Activated gamma-delta T cell treated with Interleukin-2 at 50 U/mL for 16 hours (primary cell): Measurements from ENCODE around the gene ACCS.

Source experiments
- DNase-seq: peaks from one replicate; pipeline ENCODE4 v3.0.0-alpha.2; 2020

Gene ACCS, protein sequence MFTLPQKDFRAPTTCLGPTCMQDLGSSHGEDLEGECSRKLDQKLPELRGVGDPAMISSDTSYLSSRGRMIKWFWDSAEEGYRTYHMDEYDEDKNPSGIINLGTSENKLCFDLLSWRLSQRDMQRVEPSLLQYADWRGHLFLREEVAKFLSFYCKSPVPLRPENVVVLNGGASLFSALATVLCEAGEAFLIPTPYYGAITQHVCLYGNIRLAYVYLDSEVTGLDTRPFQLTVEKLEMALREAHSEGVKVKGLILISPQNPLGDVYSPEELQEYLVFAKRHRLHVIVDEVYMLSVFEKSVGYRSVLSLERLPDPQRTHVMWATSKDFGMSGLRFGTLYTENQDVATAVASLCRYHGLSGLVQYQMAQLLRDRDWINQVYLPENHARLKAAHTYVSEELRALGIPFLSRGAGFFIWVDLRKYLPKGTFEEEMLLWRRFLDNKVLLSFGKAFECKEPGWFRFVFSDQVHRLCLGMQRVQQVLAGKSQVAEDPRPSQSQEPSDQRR

DNA sequence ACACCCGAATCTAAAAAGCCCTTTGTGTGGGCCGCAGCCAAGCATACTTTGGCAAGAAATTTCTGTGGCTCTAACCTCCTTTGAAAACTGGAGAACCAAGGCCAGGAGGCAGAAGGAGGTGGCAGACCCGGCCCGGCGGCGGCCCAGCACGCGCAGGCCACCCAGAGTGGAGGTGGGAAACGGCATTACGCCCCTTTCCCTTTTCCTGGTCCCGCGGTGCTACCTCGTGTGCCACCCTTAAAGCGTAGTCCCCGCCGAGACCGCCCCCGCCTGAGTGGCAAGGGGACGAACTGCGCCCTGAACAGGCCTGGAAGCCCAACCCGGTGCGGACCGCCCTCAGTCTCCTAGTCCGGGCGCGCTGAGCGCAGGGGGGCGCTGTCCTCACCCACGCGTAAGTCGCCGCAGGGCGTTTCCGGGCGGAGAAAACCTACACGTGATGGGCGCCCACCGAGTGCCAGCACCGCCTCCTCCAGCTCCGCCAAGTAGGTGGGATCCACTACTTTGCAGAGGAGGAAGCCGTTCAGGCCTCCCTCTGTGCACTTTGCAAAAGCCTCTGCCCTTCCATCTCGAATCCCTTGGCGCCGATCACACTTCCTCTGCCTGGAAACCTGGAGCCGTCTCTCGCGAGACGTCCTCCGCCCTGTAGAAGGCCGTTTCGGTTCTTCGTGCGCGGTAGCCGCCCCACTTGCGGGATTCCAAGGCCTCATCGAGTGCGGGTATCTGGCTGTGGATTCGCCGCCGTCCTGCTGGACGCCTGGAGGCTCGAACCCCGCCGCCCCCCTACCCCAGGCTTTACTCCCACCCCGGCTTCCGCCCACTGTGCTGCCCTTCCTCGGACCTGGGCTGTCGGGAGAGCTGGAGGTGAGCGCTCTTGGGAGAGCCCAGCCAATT is at the start of gene ACCS:
Gene ACCS, plus strand, starts transcription at position 430 of the 891 bp plus-strand sequence. CDS start 1,358 bp downstream, outside the sequence.
- DNase-seq: peak; percentile 88

DNA sequence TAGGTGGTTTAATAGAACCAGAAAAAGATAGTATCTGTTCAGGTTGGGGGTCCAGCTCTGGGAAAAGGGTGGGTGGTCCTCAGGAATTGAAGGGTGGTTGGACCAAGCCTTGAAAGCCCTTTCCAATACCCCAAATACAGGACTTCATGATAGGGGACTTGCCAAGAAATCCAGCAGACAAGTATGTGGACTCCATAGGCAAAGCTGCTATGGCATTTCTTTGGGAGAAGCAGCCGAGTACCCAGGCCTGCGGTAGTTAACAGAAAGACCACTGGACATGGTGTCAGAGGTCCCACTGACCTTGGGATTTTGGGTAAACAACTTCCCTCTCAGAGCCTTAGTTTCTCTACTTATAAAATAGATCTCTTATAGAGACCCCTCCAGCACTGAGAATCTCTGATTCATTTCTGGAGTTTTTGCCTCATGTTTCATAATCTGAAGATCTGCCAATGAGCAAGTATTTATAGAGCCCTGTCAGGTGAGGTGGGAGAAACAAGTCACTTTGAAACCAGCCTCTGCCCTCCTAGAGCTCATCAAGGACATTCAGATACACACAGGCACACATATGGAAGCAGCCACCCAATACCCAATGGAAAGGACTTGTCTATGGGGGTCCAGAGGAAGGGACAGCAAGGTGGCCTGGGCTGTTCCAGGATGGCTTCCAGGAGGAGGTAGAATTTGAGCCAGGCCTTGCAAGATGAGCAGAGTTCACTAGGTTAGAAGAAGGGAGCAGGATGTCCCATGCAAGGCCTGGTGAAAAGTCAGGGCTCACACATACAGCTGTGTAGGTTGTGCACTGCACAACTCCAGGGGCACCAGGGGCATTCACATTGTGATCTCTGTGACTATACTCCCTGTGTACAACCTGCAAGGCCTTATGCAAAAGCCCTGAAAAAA is 49.3 kb upstream of the ACCS start:
- no peak for DNase-seq

DNA sequence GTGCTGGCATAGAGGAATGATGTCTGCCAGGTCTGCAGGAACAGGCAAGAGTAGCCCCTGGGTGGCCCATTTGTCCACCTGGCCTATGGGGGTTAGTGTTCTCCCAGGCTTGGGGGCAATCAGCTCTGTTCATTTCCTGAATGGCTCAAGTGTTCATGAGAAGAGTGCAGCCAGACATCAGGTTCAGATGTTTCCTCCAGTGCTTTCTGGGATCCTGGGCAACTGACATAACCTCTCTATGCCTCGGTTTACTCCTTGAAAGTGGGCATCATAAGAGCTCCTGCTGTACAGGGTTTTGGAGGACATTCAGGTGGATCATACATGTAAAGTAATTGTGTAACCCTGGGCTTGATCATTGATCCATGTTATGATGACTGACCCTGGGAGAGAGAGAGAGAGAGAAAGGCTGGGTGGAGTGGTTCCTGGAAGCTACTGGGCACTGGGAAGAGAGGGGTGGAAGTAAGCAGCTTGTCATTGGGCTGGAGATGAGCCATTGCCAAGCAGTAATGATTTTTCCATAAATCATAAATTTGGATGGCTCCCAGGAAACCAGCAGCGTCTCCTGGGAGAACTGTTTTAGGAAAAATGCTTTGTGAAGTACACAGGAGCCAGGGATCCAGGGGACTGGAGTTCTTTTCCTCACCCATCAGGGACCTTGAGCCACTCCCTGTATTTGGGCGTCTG is 48.5 kb upstream of the ACCS start:
- no peak for DNase-seq

DNA sequence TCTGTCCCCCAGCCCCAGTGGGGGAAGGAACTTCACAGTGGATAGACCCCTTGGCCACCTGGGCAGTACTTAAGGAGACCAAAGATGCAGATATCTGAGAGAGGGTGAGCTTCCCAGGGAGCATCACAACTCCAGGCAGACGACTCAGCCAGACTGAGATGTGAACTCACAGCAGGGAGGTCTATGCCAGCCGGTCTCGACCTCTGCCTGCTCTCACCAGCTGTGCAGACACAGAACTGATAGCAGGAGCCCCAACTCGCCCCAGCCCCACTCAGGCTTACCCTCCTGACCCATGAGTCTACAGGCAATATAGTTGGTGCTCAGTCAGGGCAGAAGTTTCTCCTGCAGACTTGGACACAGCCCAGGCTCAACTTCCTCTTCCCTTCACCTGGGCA is 47.9 kb upstream of the ACCS start:
- DNase-seq: no peak

DNA sequence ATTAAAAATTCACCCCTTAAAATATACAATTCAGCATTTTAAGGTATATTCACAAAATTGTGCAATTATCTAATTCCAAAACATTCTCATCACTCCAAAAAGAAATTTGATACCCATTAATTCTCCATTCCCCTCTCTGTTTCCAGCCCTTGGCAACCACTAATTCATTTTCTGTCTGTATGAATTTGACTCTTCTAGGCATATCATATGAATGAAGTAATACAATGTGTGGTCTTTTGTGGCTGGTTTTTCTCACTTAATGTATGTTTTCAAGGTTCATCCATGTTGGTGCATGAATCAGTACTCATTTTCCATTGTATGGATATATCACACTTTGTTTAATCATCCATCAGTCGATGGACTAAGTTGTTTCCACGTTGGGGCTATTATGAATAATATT is 47.2 kb upstream of the ACCS start:
- no peak for DNase-seq

DNA sequence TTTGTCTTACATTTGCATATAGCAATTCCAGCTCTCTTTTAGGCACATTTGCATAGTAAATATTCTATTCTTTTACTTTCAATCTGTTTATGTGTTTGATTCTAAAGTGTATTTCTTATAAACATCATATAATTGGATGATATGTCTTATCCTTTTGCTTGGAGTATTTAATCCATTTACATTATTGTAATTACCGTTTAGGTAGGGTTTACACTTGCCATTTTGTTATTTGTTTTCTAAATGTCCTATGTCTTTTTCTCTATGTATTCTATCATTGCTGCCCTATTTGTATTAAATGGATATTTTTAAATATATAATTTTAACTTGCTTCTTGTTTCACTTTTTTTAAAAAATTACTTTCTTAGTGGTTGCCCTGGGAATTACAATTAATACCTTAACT is 41.1 kb upstream of the ACCS start:
- no peak for DNase-seq

DNA sequence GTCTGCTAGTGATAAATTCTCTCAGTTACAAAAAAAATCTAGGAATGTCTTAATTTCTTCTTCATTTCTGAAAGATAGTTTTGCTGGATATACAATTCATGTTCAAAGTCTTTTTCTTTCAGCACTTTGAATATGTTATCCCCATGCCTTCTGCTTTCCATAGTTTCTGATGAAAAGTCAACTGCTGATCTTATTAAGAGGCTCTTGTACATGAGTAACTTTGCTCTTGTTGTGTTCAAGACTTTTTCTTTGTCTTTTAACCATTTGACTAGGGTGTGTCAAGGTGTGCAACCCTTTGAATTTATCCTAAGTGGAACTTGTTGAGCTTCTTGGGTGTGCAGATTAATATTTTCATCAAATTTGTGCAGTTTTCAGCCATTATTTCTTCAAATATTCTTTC is 40.3 kb upstream of the ACCS start:
- no peak for DNase-seq

DNA sequence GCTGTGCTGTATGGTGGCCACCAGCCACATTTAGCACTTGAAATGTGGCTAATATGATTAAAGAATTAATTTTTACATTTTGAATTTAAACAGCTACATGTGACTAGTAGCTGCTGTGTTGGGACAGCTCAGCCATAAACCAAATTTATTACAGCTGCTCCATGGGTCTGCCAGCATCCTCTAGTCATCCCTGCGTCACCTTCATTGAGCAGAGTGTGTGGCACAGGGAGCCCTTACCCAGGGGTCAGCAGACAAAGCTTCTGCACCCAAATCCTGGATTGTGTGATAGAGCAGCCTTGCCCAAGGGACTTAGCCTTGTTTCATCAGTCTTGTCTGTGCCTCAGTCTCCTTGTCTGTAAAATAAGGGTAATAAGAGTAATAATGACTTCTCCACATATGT is 37.7 kb upstream of the ACCS start:
- DNase-seq: no peak

DNA sequence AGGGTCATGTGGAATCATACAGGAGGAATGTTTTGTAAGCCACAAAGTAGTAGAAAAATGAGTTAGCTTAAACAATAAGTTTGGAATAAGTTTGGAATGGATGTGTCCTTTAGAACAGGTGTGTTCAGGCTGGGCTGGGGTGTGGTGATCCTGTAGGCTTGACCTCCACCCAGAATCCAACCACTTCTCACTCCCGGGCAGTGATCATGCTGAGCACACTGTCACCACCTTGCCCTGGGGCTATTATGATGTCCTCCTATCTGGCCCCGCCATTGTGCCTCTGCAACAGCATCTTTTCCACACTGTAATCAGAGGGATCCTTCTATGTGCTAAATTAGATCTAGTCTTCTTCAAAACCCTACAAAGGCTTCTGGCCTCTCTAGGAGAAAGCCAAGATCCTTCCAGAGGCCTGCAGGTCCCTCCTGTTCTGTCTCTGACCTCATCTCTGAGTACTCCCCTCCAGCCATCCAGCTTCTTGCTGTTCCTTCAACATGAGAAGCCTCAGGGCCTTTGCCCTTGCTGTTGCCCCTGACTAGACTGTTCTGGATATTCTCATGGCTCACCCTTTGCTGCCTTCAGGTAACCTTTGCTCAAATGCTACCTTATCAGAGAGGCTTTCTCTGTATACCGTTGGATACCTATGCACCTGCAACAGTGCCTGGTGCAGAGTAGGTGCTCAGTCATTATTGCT is 37.1 kb upstream of the ACCS start:
- no peak for DNase-seq

DNA sequence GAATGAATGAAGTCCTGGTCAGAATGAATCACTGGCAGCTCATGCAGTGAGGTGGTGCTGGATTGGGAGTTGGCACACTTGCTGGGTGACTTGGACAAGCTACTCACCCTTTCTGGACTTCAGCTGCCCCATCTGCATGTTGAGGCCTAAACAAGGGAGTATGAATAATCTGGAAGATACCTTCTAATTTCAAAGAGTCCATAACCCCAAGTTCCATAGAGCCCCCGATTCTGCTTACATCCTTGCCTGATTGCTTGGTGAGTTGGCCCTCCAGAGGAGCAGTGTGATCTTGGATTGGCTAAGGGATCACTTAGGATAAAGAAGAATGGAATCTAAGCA is 36.6 kb upstream of the ACCS start:
- DNase-seq: no peak

DNA sequence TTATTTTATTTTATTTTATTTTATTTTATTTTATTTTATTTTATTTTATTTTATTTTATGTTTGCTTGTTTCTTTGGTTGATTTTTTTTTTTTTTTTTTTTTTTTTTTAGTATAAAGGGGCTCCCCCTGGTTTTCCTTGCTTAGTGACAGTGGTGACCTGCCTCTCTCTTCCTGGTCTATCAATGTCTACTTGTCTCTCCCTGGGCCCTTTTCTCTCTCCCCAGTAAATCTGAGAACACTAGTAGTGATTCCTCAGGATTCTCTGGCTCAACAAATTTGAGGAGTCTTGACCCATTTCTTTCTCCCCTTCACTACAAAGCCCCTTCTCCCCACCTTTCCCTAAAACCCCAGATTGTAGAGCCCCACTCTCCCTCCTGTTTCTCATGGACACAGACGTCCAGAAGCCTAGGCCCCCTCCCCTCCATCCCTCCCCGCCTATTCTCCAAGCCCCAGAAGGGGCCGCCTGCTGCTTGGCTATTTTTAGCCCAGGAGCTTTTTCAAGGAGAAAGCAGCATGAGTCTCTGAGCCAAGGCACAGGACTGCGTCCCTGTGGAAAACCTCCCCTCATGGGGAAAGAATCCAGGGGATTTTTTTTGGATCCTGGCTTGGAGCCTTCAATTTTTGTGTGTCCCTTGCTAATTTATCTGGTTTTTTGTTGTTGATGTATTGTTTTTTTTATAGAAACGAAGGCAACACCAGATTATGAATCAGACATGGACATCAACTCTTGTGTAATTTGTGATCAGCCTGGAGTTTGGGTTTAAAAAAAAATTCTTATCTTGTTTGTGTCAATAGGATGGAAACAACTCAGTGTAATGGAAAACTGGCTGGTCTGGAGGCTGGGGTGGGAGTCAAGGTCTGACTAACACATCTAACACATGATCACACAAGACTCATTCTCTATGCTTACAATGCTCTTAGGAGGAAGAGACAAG is 35.8 kb upstream of the ACCS start:
- DNase-seq: no peak

DNA sequence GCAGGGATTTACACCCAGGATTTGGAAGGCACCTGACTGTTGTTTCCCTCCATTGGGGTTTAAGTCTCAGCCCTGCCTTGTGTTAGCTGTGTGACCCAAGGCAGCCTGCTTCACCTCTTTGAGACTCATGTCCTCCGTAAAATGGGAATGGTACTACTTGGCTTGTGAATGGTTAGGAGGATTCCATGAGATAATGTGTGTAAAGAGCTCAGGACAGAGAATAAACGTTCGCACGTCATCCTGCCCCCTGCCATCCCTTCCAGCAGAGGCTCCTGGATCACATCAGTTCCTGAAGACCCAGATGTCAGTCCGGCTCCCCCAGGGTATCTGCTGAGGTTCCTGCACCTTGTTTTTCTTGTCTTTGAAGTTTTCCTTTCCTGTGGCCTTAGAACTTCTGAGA is 35.1 kb upstream of the ACCS start:
- no peak for DNase-seq

DNA sequence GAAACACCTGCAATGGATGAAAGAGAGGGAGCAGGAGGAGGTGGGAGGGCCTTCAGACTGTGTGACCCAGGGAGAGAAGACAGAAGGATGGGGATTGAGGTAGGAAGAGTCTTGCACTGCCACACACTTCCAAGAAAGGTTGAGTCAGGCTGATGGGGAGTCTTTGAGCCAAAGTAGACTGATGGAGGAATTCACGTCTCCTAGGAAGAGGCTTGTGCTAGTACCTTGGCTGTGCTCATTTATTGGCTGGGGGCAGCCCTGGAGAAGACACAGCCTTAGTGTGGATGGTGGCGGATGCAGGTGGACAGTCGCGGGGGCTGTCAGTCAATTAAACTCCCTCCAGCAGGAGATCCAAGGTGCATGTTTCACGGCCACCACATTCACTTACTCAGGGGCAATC is 34.5 kb upstream of the ACCS start:
- DNase-seq: no peak

DNA sequence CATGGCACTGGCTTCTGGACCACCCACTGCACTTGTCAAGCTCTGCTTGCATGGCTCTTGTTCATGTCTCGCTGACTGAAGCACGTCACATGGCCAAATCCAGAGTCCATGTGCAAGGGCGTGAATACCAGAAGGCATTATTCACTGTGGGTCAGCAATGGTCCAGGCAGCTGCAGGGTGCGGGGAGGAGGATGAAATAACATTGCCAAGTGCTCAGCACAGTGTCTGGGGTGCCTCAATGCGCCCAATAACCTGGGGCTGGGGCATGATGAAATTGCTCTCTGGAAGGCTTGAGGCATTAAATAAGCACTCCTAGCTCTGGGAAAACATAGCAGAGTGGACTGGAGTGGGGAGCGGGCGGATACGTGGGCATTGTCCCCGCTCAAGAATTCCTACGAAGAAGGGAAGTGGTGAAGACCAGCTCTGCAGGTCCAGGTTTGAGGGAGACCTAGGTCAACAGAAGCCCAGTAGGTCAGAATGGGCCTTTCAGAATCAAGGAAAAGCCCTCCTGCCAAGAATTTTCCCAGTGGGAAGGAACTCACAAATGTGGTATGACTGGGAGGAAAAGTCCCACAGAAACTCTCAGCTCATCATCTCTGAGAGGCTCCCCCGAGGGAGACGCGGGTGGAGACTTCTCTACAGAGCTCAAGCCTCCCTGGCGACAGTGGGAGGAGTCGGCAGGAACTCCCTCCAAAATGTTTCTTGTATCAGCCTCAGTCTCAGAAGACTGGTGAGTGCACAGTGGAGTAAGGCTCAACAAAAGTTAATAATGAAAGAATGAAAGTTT is 33.6 kb upstream of the ACCS start:
- no peak for DNase-seq

DNA sequence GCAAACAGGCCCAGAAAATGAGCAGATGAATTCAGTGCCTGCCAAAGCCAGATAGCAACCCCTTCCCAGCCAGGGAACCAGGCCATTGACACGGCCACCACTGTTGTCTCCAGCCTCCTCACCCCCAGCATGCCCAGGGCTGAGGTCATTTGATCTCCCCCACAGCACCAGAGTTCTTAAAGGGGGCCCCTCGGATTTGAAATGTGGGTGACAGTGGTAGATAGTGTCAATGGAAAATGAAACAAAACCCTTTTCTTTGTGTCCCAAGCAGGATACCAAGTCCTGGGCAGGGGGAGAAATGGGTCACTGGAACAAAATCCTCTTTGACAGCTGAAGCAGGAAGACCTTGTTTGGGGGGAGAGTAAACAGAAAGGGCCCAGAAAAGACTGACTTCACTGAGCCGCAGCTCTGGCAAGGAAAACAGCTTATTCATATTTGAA is 32.6 kb upstream of the ACCS start:
- DNase-seq: no peak

DNA sequence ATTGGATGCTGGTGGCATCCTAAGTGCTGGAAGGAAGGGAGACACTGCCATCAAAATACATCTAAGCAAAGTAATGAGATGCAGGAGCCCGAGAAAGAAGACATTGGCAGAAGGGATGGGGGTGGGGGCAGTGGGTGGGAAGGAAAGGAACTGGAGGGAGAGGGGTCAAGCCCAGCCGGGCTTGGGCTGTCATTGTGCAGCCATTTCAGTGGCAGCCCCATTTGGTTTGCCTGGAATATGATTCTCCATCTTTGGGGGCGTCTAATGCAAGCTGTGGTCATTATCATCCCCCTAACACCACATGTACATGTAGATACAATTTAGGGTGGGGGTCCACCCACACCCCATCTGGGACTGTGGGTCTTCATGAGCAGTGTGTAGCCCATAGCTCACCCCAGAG is 32.2 kb upstream of the ACCS start:
- no peak for DNase-seq

DNA sequence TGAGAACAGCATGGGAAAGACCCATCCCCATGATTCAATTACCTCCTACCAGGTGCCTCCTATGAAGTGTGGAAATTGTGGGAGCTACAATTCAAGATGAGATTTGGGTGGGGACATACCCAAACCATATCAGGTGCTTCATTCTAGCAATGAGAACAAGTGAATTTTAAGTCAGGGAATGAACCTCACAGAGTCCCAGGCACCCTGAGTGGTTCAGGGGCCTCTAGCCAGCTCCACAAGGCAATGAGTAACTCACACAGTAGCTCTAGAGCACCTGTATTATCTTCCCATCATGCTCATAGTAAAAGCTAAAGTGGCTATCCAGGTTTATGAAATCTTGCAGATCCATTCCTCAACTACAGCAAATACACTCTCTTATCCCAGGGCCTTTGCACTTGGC is 31.4 kb upstream of the ACCS start:
- no peak for DNase-seq

DNA sequence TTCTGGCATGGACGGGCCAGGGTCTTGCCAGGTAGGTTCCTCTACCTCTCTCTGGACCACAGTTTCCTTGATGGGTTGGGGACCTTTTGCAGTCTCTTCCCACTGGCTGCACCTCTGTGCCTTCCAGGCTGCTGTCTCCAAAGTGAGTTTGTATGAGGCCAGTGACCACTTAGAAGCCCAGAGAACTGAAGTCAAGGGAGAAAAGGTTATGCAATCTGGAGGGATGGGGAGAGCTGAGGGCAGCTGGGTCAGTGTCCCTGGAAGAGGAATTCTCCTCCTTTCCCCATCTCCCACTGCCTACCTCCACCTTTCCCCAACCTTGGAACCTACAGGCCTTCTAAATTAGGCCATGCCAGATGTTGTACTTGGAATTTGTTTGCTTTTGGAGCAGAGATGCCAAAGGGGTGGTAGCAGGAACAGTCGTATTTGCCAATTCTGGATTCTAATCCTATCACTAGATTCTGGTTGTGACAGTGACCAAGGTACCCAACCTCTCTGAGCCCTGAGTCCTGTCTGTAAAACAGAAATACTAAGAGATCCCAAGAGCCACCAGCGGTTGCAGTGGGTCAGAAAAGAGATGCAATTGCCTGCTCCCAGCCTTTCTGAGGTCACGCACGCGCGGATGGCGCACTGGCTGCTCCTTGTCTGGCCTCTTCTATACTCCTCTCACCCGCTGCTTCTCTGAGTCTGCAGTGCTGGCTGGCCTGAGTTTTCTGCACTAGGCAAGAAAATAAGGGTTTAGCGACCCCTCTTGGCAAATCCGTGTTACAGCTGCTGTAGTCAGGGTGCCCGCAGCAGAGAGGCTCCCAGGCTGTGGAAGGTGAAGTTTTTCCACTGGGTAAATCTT is 29.0 kb upstream of the ACCS start:
- DNase-seq: no peak

DNA sequence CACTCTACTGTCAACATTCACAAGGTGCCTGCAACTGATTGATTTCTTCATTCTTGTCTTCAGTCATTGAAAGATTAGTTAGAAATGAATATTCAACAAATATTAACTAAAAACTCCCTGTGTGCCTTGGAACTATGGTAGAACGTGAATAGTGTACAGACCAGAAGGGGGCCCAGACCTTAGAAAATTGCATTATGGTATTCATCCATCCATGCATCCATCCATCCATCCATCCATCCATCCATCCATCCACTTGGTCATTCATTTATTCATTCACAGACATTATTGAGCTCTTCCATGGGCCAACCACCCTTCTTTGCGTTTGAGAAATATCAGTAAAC is 28.4 kb upstream of the ACCS start:
- DNase-seq: no peak
